Measurements from ENCODE around the gene MRGPRX1.

The MRGPRX1 gene

DNA sequence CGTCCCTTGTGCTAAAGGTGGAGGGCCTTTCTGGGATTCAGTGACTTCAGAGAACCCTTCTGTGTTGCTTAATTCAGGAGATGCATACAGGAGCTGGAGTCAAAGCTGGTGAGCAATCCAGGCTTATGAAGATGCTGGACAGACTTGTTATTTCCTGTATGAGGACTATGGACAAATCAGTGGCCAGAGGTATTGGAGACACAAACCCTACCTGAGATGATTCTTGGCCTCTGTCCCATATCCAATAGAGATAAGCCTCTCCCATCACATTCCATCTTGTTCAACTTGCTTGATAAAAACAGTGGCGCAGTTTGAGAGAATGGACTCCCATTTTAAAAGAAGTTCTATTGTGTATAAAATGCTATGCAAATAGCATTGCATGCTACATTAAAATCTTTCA, at the start of gene MRGPRX1:
MRGPRX1 (minus strand) TSS at position 101 of the 400 bp plus-strand sequence. CDS start 4,630 bp downstream, outside the sequence.
- POLR2A ChIA-PET: no interaction called here
- CTCF ChIA-PET: no interaction called here
- TF ChIP-seq, protein P1, sequence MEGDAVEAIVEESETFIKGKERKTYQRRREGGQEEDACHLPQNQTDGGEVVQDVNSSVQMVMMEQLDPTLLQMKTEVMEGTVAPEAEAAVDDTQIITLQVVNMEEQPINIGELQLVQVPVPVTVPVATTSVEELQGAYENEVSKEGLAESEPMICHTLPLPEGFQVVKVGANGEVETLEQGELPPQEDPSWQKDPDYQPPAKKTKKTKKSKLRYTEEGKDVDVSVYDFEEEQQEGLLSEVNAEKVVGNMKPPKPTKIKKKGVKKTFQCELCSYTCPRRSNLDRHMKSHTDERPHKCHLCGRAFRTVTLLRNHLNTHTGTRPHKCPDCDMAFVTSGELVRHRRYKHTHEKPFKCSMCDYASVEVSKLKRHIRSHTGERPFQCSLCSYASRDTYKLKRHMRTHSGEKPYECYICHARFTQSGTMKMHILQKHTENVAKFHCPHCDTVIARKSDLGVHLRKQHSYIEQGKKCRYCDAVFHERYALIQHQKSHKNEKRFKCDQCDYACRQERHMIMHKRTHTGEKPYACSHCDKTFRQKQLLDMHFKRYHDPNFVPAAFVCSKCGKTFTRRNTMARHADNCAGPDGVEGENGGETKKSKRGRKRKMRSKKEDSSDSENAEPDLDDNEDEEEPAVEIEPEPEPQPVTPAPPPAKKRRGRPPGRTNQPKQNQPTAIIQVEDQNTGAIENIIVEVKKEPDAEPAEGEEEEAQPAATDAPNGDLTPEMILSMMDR (IDR thresholded peaks at IDR 0.05; ENCODE audit: insufficient read depth, low read length, missing control alignments): no peak
- no peak for DNase-seq (ENCODE audit: low read depth, low spot score)
- no peak within 1 kb of the TSS for H3K4me3 ChIP-seq (ENCODE audit: low read depth, low read length)

DNA sequence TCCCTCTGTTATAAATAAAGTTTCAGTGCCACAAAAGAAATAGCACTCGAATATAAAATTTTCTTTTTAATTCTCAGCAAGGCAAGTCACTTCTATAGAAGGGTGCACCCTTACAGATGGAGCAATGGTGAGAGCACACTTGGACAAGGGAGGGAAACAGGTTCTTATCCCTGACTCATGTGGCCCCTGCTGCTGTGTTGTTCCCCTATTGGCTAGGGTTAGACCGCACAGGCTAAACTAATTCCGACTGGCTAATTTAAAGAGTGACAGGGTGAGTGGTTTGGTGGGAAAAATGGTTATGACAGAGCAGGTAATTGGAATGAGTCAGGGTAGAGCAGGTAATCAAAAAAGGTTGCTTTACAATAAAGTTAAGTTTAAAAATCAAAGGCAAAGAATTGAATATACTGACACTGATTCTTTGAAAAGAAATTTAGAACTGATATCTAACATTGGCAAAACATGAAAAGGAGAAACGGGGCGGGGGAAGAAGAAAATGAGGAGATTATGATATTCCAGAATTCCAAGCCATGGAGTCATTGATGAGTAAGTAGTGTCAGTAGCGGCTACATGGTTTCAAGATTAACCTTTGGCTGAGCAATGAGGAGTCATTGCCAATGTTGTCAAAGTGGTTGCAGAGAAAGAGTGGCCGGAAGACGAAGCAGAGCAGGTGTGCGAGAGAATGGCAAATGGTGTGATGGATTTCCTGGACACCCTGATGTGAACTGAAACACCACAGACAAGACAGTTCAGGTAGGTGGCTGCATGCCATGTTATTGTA, 48.4 kb upstream of the MRGPRX1 start:
- no peak for DNase-seq (ENCODE audit: low read depth, low spot score)
- POLR2A ChIA-PET: no interaction called here
- CTCF ChIA-PET: no interaction called here
- TF ChIP-seq, protein P1 (IDR thresholded peaks at IDR 0.05; ENCODE audit: insufficient read depth, low read length, missing control alignments): no peak
- H3K4me3 ChIP-seq (ENCODE audit: low read depth, low read length): no peak overlapping the region

DNA sequence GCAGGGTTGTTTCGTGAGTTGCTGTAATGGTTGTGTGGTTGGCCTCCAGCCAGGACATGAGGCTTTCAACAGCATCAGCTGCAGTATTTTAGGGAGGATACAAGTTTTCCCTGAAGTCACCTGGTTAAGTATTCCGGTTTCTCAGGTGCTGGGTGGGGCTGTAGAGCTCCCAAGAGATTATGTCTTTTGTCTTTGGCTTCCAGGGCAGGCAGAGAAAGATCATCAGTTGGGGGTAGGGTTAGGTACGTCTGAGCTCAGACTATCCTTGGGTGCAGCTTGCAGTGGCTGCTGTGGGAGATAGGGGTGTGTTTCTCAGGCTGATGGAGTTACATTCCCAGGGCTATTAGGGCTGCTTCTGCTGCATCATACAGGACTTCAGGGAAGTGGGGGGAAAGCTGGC, 47.5 kb upstream of the MRGPRX1 start:
- POLR2A ChIA-PET: no interaction called here
- no peak overlapping the region for H3K4me3 ChIP-seq (ENCODE audit: low read depth, low read length)
- TF ChIP-seq, protein P1 (IDR thresholded peaks at IDR 0.05; ENCODE audit: insufficient read depth, low read length, missing control alignments): no peak
- CTCF ChIA-PET: no interaction called here
- no peak for DNase-seq (ENCODE audit: low read depth, low spot score)

DNA sequence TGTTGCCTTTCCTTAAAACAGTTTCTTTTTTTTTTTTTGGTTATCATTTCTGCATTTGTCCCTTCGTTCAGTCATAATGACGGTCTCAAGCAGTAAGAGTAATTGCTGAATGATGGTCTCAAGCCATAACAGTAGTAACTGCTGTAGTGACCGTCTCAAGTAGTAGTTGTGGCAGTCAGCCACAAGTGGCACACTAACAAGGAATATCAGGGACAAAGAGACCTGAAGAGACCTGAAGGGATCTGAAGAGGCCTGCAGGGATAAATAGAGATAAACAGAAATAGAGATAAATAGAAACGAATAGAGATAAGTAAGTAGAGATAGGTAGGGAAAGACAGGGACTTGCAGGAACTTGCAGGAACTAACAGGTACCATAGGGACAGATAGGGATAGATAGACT, 42.7 kb upstream of the MRGPRX1 start:
- ChIA-PET POLR2A (no interaction called here), CTCF (no interaction called here)
- no peak for DNase-seq (ENCODE audit: low read depth, low spot score)
- TF ChIP-seq, protein P1 (IDR thresholded peaks at IDR 0.05; ENCODE audit: insufficient read depth, low read length, missing control alignments): no peak
- no peak overlapping the region for H3K4me3 ChIP-seq (ENCODE audit: low read depth, low read length)

DNA sequence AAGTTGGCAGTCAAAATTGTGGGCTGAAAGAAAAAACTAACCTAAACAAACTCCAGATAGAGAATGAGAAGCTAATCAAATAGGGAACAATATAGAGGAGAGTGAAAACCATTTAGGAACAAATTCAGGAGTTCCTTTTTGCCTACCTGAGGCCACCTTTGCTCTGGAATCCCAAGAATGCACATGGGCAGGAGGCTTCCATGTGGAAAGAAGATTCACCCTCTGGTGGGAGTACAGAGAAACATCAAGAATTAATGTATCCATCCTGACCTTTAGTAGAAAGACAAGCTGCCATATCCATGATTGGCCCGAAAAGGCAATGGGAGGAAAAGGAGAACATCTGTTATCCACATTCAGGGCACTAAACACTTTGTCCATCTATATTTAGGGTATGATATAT, 35.0 kb upstream of the MRGPRX1 start:
- DNase-seq (ENCODE audit: low read depth, low spot score): no peak
- ChIA-PET POLR2A (no interaction called here), CTCF (no interaction called here)

DNA sequence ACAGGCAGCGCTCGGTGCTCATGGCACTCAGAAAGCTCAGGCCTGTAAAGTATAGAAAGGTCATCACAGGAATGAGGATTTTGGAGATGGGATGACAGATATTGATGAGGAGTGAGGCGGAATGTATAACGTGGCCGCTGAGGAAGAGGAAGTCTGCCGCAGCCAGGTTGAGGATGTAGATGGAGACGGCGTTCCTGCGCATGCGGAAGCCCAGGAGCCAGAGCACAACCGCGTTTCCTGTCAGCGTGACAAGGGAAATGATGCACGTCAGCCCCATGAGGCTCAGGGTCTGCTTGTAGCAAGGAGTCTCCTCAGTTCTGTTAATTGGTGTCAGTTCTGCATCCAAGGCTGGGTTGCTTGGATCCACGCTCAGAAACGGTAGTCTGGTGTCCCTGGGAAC, 33.1 kb upstream of the MRGPRX1 start:
- CTCF ChIA-PET: no interaction called here
- H3K4me3 ChIP-seq (ENCODE audit: low read depth, low read length): no peak overlapping the region
- TF ChIP-seq, protein P1 (IDR thresholded peaks at IDR 0.05; ENCODE audit: insufficient read depth, low read length, missing control alignments): no peak
- POLR2A ChIA-PET: no interaction called here
- no peak for DNase-seq (ENCODE audit: low read depth, low spot score)

More for the DNA sequence above, 35.0 kb upstream of the MRGPRX1 start:
- TF ChIP-seq, protein P1 (IDR thresholded peaks at IDR 0.05; ENCODE audit: insufficient read depth, low read length, missing control alignments): no peak
- no peak overlapping the region for H3K4me3 ChIP-seq (ENCODE audit: low read depth, low read length)

All from AG04449 (cell line).